NCI-H187 treated with DMSO at 0.1 percent for 48 hours (cell line): ENCODE results near the gene AMN.

Source experiments
- DNase-seq: peaks from one replicate; lab custom pipeline; 2025; lab: John Stamatoyannopoulos, UW

Gene AMN

GRCh38 chr14:102943979-102944378 lies 21.5 kb downstream of the AMN start:
- DNase-seq: no peak

- DNase-seq: no peak
These were observed 22.2 kb downstream of the AMN start for GRCh38 chr14:102944448-102945330.

GRCh38 chr14:102945346-102946130 lies 23.1 kb downstream of the AMN start:
- DNase-seq: no peak

- DNase-seq: no peak
These were observed 25.0 kb downstream of the AMN start for GRCh38 chr14:102947321-102948103.

GRCh38 chr14:102948698-102949061 lies 26.2 kb downstream of the AMN start:
- DNase-seq: no peak

- no peak for DNase-seq
These were observed 26.8 kb downstream of the AMN start for GRCh38 chr14:102949062-102949800.

GRCh38 chr14:102949801-102950451 lies 27.5 kb downstream of the AMN start:
- DNase-seq: no peak

GRCh38 chr14:102951034-102951433 lies 28.6 kb downstream of the AMN start:
- no peak for DNase-seq

GRCh38 chr14:102951799-102952198 lies 29.3 kb downstream of the AMN start:
- DNase-seq: no peak

GRCh38 chr14:102952276-102952675 lies 29.8 kb downstream of the AMN start:
- DNase-seq: no peak

GRCh38 chr14:102953100-102953499 lies 30.6 kb downstream of the AMN start:
- DNase-seq: no peak

- DNase-seq: no peak
These were observed 31.8 kb downstream of the AMN start for GRCh38 chr14:102954081-102954789.

- DNase-seq: no peak
These were observed 33.4 kb downstream of the AMN start for GRCh38 chr14:102955636-102956408.

- DNase-seq: no peak
These were observed 34.8 kb downstream of the AMN start for GRCh38 chr14:102957222-102957621.

- no peak for DNase-seq
These were observed 36.0 kb downstream of the AMN start for GRCh38 chr14:102958461-102958860.

- DNase-seq: no peak
These were observed 39.7 kb downstream of the AMN start for GRCh38 chr14:102962111-102962627.

- DNase-seq: no peak
These were observed 41.8 kb downstream of the AMN start for GRCh38 chr14:102964152-102964730.

- DNase-seq: no peak
These were observed 42.8 kb downstream of the AMN start for GRCh38 chr14:102965282-102965681.
